ENCODE measurements around the gene CCDC71L.

Gene CCDC71L

GRCh38 chr7:106641416-106641815 lies 19.5 kb downstream of the CCDC71L start (continued):
- TF ChIP-seq CREB5 (CRISPR knock-in tag; IDR thresholded peaks at IDR 0.05; ENCODE audit: low read depth) (no peak), ZNF8 (CRISPR knock-in tag; IDR thresholded peaks at IDR 0.05) (no peak)

- no peak for ATAC-seq
- TF ChIP-seq TCF4 (CRISPR knock-in tag; IDR thresholded peaks at IDR 0.05; ENCODE audit: borderline replicate concordance) (no peak), CSRNP3 (CRISPR knock-in tag; IDR thresholded peaks at IDR 0.05) (no peak), ARNTL (CRISPR knock-in tag; IDR thresholded peaks at IDR 0.05; ENCODE audit: borderline replicate concordance, low read depth) (no peak), RARB (CRISPR knock-in tag; IDR thresholded peaks at IDR 0.05) (no peak), CSDC2 (CRISPR knock-in tag; IDR thresholded peaks at IDR 0.05) (no peak), POU6F1 (CRISPR knock-in tag; IDR thresholded peaks at IDR 0.05; ENCODE audit: borderline replicate concordance, low read depth) (no peak), ESRRG (CRISPR knock-in tag; IDR thresholded peaks at IDR 0.05) (no peak), ZC3H10 (CRISPR knock-in tag; IDR thresholded peaks at IDR 0.05) (no peak), ISL1 (CRISPR knock-in tag; IDR thresholded peaks at IDR 0.05) (no peak), PPARA (CRISPR knock-in tag; IDR thresholded peaks at IDR 0.05; ENCODE audit: borderline replicate concordance) (no peak), ZNF70 (CRISPR knock-in tag; IDR thresholded peaks at IDR 0.05) (no peak), ZNF8 (CRISPR knock-in tag; IDR thresholded peaks at IDR 0.05) (no peak), CREB5 (CRISPR knock-in tag; IDR thresholded peaks at IDR 0.05; ENCODE audit: low read depth) (no peak), OSR1 (CRISPR knock-in tag; IDR thresholded peaks at IDR 0.05) (no peak), ZNF565 (CRISPR knock-in tag; conservative IDR thresholded peaks at IDR 0.05; ENCODE audit: low read depth) (no peak), ZFP3 (CRISPR knock-in tag; IDR thresholded peaks at IDR 0.05) (no peak), SNAI2 (CRISPR knock-in tag; IDR thresholded peaks at IDR 0.05) (no peak)
These were observed 20.4 kb downstream of the CCDC71L start for GRCh38 chr7:106640368-106641141.

GRCh38 chr7:106639476-106640334 lies 21.3 kb downstream of the CCDC71L start:
- no peak for ATAC-seq

More at GRCh38 chr7:106639476-106640334, 21.3 kb downstream of the CCDC71L start:
- TF ChIP-seq OSR1 (CRISPR knock-in tag; IDR thresholded peaks at IDR 0.05): no peak
- no peak for TF ChIP-seq ZFP3 (CRISPR knock-in tag; IDR thresholded peaks at IDR 0.05)
- no peak for TF ChIP-seq ARNTL (CRISPR knock-in tag; IDR thresholded peaks at IDR 0.05; ENCODE audit: borderline replicate concordance, low read depth)
- no peak for TF ChIP-seq PPARA (CRISPR knock-in tag; IDR thresholded peaks at IDR 0.05; ENCODE audit: borderline replicate concordance)
- TF ChIP-seq ZNF70 (CRISPR knock-in tag; IDR thresholded peaks at IDR 0.05): no peak
- no peak for TF ChIP-seq SNAI2 (CRISPR knock-in tag; IDR thresholded peaks at IDR 0.05)
- no peak for TF ChIP-seq TCF4 (CRISPR knock-in tag; IDR thresholded peaks at IDR 0.05; ENCODE audit: borderline replicate concordance)
- no peak for TF ChIP-seq ZC3H10 (CRISPR knock-in tag; IDR thresholded peaks at IDR 0.05)
- TF ChIP-seq TSHZ2 (CRISPR knock-in tag; IDR thresholded peaks at IDR 0.05): no peak
- no peak for TF ChIP-seq ZNF8 (CRISPR knock-in tag; IDR thresholded peaks at IDR 0.05)
- no peak for TF ChIP-seq CSDC2 (CRISPR knock-in tag; IDR thresholded peaks at IDR 0.05)
- TF ChIP-seq RARB (CRISPR knock-in tag; IDR thresholded peaks at IDR 0.05): no peak
- no peak for TF ChIP-seq ESRRG (CRISPR knock-in tag; IDR thresholded peaks at IDR 0.05)
- no peak for TF ChIP-seq ZFP30 (CRISPR knock-in tag; IDR thresholded peaks at IDR 0.05)
- TF ChIP-seq CSRNP3 (CRISPR knock-in tag; IDR thresholded peaks at IDR 0.05): no peak
- no peak for TF ChIP-seq BACH2 (CRISPR knock-in tag; IDR thresholded peaks at IDR 0.05; ENCODE audit: borderline replicate concordance)
- TF ChIP-seq TOX (CRISPR knock-in tag; IDR thresholded peaks at IDR 0.05; ENCODE audit: borderline replicate concordance): no peak
